ENCODE data around the gene PRKCZ.

PRKCZ gene

GRCh38 chr1:2038229-2038628 lies 12.0 kb upstream of the PRKCZ start:
- Histone ChIP-seq H3K27me3 (ENCODE audit: control insufficient read depth, insufficient read depth, low read length) (no peaks in the 10 kb centered on the region), H3K9ac (ENCODE audit: low read depth, low read length) (no peak overlapping the region), H3K4me3 (ENCODE audit: low read depth, low read length) (no peak overlapping the region), H3K27ac (ENCODE audit: low read depth, low read length) (no peak overlapping the region), H3K36me3 (ENCODE audit: control insufficient read depth, insufficient read depth, low read length) (no peaks in the 10 kb centered on the region), H3K4me1 (ENCODE audit: control insufficient read depth, insufficient read depth, low read length) (no peaks in the 10 kb centered on the region), H3K9me3 (ENCODE audit: control insufficient read depth, insufficient read depth, low read length) (no peaks in the 10 kb centered on the region)

GRCh38 chr1:2039251-2039650 lies 11.0 kb upstream of the PRKCZ start:
- no peak overlapping the region for H3K27ac ChIP-seq (ENCODE audit: low read depth, low read length)
- no peak overlapping the region for H3K4me3 ChIP-seq (ENCODE audit: low read depth, low read length)
- no peaks in the 10 kb centered on the region for H3K9me3 ChIP-seq (ENCODE audit: control insufficient read depth, insufficient read depth, low read length)
- peaks cover 3% of the 10 kb centered on the region; the same call in 1 of the 2 replicates for H3K27me3 ChIP-seq (ENCODE audit: control insufficient read depth, insufficient read depth, low read length)
- no peaks in the 10 kb centered on the region for H3K4me1 ChIP-seq (ENCODE audit: control insufficient read depth, insufficient read depth, low read length)
- no peak overlapping the region for H3K9ac ChIP-seq (ENCODE audit: low read depth, low read length)
- no peaks in the 10 kb centered on the region for H3K36me3 ChIP-seq (ENCODE audit: control insufficient read depth, insufficient read depth, low read length)

DNA sequence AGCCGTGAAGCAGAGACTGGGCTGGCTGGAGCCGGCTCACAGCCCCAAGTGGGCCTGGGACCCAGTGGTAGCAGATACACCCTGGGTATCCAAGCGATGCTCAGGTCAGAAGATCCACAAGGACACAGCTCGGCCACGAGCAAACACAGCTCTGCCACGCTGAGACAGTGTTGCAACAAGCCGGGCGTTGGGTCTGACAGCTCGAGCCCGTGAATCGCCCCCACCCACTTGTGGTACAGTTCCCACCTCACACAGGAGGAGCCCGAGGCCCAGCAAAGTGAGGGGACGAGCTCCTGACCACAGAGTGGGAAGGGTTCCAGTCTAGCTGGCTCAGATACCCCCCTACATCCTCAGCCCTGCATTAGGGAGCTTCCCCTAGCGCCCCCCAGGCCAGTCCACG lies 8.9 kb upstream of the PRKCZ start:
- Histone ChIP-seq H3K27ac (ENCODE audit: low read depth, low read length) (no peak overlapping the region), H3K9me3 (ENCODE audit: control insufficient read depth, insufficient read depth, low read length) (no peaks in the 10 kb centered on the region), H3K9ac (ENCODE audit: low read depth, low read length) (no peak overlapping the region), H3K4me3 (ENCODE audit: low read depth, low read length) (no peak overlapping the region), H3K36me3 (ENCODE audit: control insufficient read depth, insufficient read depth, low read length) (no peaks in the 10 kb centered on the region), H3K4me1 (ENCODE audit: control insufficient read depth, insufficient read depth, low read length) (no peaks in the 10 kb centered on the region), H3K27me3 (ENCODE audit: control insufficient read depth, insufficient read depth, low read length) (peaks cover 3% of the 10 kb centered on the region)

DNA sequence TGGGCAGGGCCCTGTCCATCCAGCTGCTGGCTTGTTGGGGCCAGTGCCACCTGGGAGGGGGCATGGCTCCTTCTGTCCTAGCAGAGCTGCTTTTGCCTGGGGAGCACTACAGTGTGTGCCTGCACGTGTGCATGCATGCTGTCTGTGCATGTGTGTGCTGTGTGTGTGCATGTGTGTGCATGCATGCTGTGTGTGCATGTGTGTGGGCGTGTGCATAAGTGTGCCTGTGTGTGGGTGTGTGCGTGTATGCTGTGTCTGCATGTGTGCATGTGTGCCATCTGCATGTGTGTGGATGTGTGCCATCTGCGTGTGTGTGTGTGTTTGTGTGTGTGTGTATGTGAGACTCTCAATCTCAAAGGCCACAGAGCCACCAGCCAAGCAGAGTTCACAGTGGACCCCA lies 8.3 kb upstream of the PRKCZ start:
- Histone ChIP-seq H3K4me3 (ENCODE audit: low read depth, low read length) (no peak overlapping the region), H3K36me3 (ENCODE audit: control insufficient read depth, insufficient read depth, low read length) (no peaks in the 10 kb centered on the region), H3K27ac (ENCODE audit: low read depth, low read length) (no peak overlapping the region), H3K4me1 (ENCODE audit: control insufficient read depth, insufficient read depth, low read length) (peaks cover 4% of the 10 kb centered on the region), H3K9me3 (ENCODE audit: control insufficient read depth, insufficient read depth, low read length) (no peaks in the 10 kb centered on the region), H3K27me3 (ENCODE audit: control insufficient read depth, insufficient read depth, low read length) (peaks cover 3% of the 10 kb centered on the region), H3K9ac (ENCODE audit: low read depth, low read length) (no peak overlapping the region)

DNA sequence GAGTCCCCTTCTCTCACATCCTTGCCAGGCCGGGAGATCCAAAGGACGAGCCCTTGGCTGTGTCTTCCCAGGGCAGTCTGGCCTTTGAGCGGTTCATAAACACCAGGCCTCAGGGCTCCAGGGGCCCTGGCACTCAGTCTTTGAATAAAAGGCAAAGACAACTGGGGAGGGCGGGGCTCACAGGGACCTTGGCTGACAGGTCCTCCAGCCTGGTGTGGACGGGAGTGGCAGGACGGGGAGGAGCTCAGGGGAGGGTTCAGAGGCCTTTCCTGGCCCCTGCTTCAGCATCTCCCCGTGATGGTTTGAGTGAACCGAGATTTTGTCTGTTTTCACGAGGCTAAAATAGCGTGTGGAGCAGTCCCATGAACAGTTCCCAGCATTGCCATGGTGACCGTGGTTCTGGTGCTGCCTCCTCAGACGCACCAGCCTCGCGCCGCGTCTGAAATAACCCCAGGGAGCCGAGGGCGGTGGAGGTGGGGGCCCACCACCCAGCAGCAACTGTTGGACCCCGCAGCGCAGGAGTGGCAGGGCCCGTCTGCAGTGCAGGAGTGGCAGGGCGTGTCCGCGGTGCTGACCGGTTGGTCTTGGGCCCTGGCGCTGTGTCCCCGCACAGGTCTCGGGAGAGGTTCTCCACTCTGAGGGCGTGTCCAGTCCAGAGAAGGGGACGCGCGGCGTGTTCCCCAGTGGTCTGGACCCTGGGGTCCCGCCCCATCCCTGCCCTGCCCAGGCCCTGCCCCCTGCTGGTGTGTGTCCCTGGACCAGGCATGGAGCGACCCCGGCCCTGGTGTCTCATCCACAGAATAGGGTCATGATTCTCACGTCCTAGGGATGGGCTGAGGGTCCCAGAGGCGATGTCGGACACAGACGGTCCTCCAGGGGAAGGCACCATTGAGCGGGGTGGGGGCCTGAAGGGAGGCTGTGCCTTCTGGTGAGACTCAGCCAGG lies 7.1 kb upstream of the PRKCZ start:
- Histone ChIP-seq H3K27ac (ENCODE audit: low read depth, low read length) (no peak overlapping the region), H3K9me3 (ENCODE audit: control insufficient read depth, insufficient read depth, low read length) (no peaks in the 10 kb centered on the region), H3K9ac (ENCODE audit: low read depth, low read length) (no peak overlapping the region), H3K4me1 (ENCODE audit: control insufficient read depth, insufficient read depth, low read length) (peaks cover 16% of the 10 kb centered on the region), H3K4me3 (ENCODE audit: low read depth, low read length) (no peak overlapping the region), H3K27me3 (ENCODE audit: control insufficient read depth, insufficient read depth, low read length) (peaks cover 3% of the 10 kb centered on the region), H3K36me3 (ENCODE audit: control insufficient read depth, insufficient read depth, low read length) (no peaks in the 10 kb centered on the region)

DNA sequence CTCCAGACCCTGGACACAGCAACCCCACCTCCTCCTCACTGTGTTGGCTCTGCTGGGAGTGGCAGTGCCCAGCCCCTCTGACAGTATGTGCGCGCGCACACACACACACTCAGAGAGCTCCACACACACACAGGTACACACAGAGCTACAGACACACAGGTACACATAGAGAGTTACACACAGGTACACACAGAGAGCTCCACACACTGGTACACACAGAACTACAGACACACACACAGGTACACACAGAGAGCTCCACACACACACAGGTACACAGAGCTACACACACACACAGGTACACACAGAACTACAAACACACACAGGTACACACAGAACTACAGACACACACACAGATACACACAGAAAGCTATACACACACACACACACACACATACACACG lies 6.3 kb upstream of the PRKCZ start:
- H3K4me1 ChIP-seq (ENCODE audit: control insufficient read depth, insufficient read depth, low read length): peaks cover 17% of the 10 kb centered on the region
- no peaks in the 10 kb centered on the region for H3K36me3 ChIP-seq (ENCODE audit: control insufficient read depth, insufficient read depth, low read length)
- H3K27ac ChIP-seq (ENCODE audit: low read depth, low read length): no peak overlapping the region
- H3K27me3 ChIP-seq (ENCODE audit: control insufficient read depth, insufficient read depth, low read length): peaks cover 3% of the 10 kb centered on the region
- H3K9me3 ChIP-seq (ENCODE audit: control insufficient read depth, insufficient read depth, low read length): no peaks in the 10 kb centered on the region
- H3K4me3 ChIP-seq (ENCODE audit: low read depth, low read length): no peak overlapping the region
- no peak overlapping the region for H3K9ac ChIP-seq (ENCODE audit: low read depth, low read length)

- peaks cover 3% of the 10 kb centered on the region for H3K27me3 ChIP-seq (ENCODE audit: control insufficient read depth, insufficient read depth, low read length)
- H3K4me3 ChIP-seq (ENCODE audit: low read depth, low read length): peak overlapping the region; percentile 39; the same call in 1 of the 2 replicates
- H3K36me3 ChIP-seq (ENCODE audit: control insufficient read depth, insufficient read depth, low read length): no peaks in the 10 kb centered on the region
- no peak overlapping the region for H3K9ac ChIP-seq (ENCODE audit: low read depth, low read length)
- peaks cover 17% of the 10 kb centered on the region for H3K4me1 ChIP-seq (ENCODE audit: control insufficient read depth, insufficient read depth, low read length)
- H3K9me3 ChIP-seq (ENCODE audit: control insufficient read depth, insufficient read depth, low read length): no peaks in the 10 kb centered on the region
- H3K27ac ChIP-seq (ENCODE audit: low read depth, low read length): no peak overlapping the region
Observed at GRCh38 chr1:2044510-2045319, 5.5 kb upstream of the PRKCZ start.

DNA sequence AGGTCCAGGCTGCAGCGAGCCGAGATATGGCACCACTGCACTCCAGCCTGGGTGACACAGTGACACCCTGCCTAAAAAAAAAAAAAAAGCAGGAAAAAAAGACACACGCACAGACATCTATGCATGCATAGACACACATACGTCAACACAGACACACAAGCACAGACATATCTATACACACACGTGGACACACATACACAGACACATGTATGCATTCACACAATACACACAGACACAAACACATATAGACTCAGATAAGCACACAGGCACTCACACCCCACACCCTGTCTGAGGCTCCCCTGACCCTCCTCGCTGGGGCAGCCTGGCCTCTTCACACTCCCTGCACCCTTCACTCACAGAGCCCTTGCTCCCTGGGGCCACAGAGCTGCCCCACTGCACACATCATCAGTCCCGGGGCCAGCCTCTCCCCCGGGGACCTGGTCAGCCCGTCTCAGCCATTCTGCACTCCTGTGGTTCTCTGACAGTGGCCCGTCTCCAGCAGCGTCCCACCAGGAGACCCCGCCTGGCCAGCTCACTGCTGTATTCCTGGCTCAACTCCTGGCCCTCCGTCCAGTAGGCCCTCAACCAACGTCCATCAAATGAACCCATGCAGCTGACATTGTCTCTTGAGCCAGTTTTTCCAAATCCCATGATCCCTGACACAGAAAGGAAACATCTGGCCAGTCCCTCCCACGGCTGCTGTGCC lies 4.6 kb upstream of the PRKCZ start:
- H3K27me3 ChIP-seq (ENCODE audit: control insufficient read depth, insufficient read depth, low read length): peaks cover 3% of the 10 kb centered on the region

GRCh38 chr1:2046174-2046917 lies 3.9 kb upstream of the PRKCZ start:
- Histone ChIP-seq H3K9me3 (ENCODE audit: control insufficient read depth, insufficient read depth, low read length) (no peaks in the 10 kb centered on the region), H3K4me1 (ENCODE audit: control insufficient read depth, insufficient read depth, low read length) (peaks cover 17% of the 10 kb centered on the region), H3K27ac (ENCODE audit: low read depth, low read length) (no peak overlapping the region), H3K9ac (ENCODE audit: low read depth, low read length) (no peak overlapping the region), H3K4me3 (ENCODE audit: low read depth, low read length) (no peak overlapping the region), H3K36me3 (ENCODE audit: control insufficient read depth, insufficient read depth, low read length) (no peaks in the 10 kb centered on the region), H3K27me3 (ENCODE audit: control insufficient read depth, insufficient read depth, low read length) (peaks cover 3% of the 10 kb centered on the region)

More for the DNA sequence above, 4.6 kb upstream of the PRKCZ start:
- H3K9me3 ChIP-seq (ENCODE audit: control insufficient read depth, insufficient read depth, low read length): no peaks in the 10 kb centered on the region
- no peak overlapping the region for H3K27ac ChIP-seq (ENCODE audit: low read depth, low read length)
- H3K4me3 ChIP-seq (ENCODE audit: low read depth, low read length): no peak overlapping the region
- no peak overlapping the region for H3K9ac ChIP-seq (ENCODE audit: low read depth, low read length)
- H3K4me1 ChIP-seq (ENCODE audit: control insufficient read depth, insufficient read depth, low read length): peaks cover 17% of the 10 kb centered on the region
- H3K36me3 ChIP-seq (ENCODE audit: control insufficient read depth, insufficient read depth, low read length): no peaks in the 10 kb centered on the region
